Suprapubic skin (tissue), 4 donors: ENCODE data around the gene ZNF628.

ENCODE experiments used
- CTCF ChIP-seq, 2 donors: fragments of 200-600 bp in 1 of 2; fragments of 450-650 bp in 1 of 2; sonication (generic) in 1 of 2; IDR thresholded peaks; one replicate each; pipeline ENCODE4 v1.5.1; 2016 to 2019; ENCODE audit warnings: antibody characterized with exemption in 2 of 2, mild to moderate bottlenecking in 1 of 2, moderate library complexity in 1 of 2
- POLR2A ChIP-seq, 2 donors: fragments of 450-650 bp; IDR thresholded peaks; one replicate each; pipeline ENCODE4 v1.6.1; 2017; ENCODE audit warnings: antibody characterized with exemption in 2 of 2, mild to moderate bottlenecking in 2 of 2, moderate library complexity in 2 of 2
- POLR2AphosphoS5 ChIP-seq, 3 donors: sonication (generic); formaldehyde crosslinking; IDR thresholded peaks; one replicate each; pipeline ENCODE4 v1.6.1; 2017; ENCODE audit warnings: antibody characterized with exemption in 3 of 3

- TF ChIP-seq POLR2A (IDR thresholded peaks at IDR 0.05), result no peak
- TF ChIP-seq CTCF (IDR thresholded peaks at IDR 0.05), result no peak
- TF ChIP-seq POLR2AphosphoS5 (IDR thresholded peaks at IDR 0.05), result no peak
These were observed 4.0 kb upstream of the ZNF628 start for GRCh38 chr19:55472463-55472862.
